Transverse colon (tissue), 4 donors: ENCODE measurements around the gene CMTM4. TPM values are rescaled to one million over a fixed set of nuclear protein-coding genes. Genes with fewer than 3 reads are reported as not detected.

ENCODE experiments used
- DNase-seq: peaks from one replicate; pipeline ENCODE4 v3.0.0-alpha.2; 2019
- H3K27ac ChIP-seq, 4 donors: fragments of 200-600 bp; sonication (generic); 2 replicates each; pipeline ENCODE4 v1.5.1; 2016 to 2018; ENCODE audit warnings: inconsistent platforms in 4 of 4
- H3K27me3 ChIP-seq: fragments of 200-600 bp; sonication (generic); 2 replicates; pipeline ENCODE4 v1.5.1; 2017; ENCODE audit warnings: inconsistent platforms
- H3K36me3 ChIP-seq, 4 donors: fragments of 200-600 bp; sonication (generic); 2 replicates each; pipeline ENCODE4 v1.5.1; 2017 to 2019; ENCODE audit warnings: inconsistent platforms in 4 of 4
- H3K4me1 ChIP-seq, 4 donors: fragments of 200-600 bp; sonication (generic); 2 replicates each; pipeline ENCODE4 v1.5.1; 2017 to 2020; ENCODE audit warnings: inconsistent platforms in 4 of 4
- H3K4me3 ChIP-seq, 4 donors: fragments of 200-600 bp; sonication (generic); 1 replicate in 1 of 4; 2 replicates in 3 of 4; pipeline versions ENCODE4 v1.5.1 to v1.6.1; 2017 to 2019; ENCODE audit warnings: inconsistent platforms in 4 of 4
- H3K9me3 ChIP-seq, 2 donors: fragments of 200-600 bp; sonication (generic); 2 replicates each; pipeline ENCODE4 v1.5.1; 2017 to 2019; ENCODE audit warnings: inconsistent platforms in 2 of 2
- CTCF ChIP-seq, 5 experiments: fragments of 200-600 bp in 3 of 5; fragments of 450-650 bp in 2 of 5; sonication (generic) in 3 of 5; IDR thresholded peaks; 1 replicate in 2 of 5; 2 replicates in 3 of 5; pipeline ENCODE4 v1.5.1; 2016 to 2017; ENCODE audit warnings: antibody characterized with exemption in 5 of 5, inconsistent platforms in 3 of 5, mild to moderate bottlenecking in 2 of 5, moderate library complexity in 1 of 5
- EP300 ChIP-seq: sonication (generic); formaldehyde crosslinking; IDR thresholded peaks from one replicate; pipeline ENCODE4 v1.6.1; 2017; ENCODE audit warnings: antibody characterized with exemption, low read depth
- POLR2A ChIP-seq: fragments of 450-650 bp; IDR thresholded peaks from one replicate; pipeline ENCODE4 v1.6.1; 2016; ENCODE audit warnings: antibody characterized with exemption, mild to moderate bottlenecking, moderate library complexity
- POLR2AphosphoS5 ChIP-seq, 3 donors: sonication (generic); formaldehyde crosslinking; IDR thresholded peaks; one replicate each; pipeline ENCODE4 v1.6.1; 2016; ENCODE audit warnings: antibody characterized with exemption in 3 of 3
- WGBS, 2 donors: methylation state at CpG; one replicate each; pipeline ENCODE4 v1.1.5; 2018; ENCODE audit warnings: low coverage in 1 of 2; 5-methylcytosine and 5-hydroxymethylcytosine counted together
- in situ Hi-C, 4 donors: fragments of 200-750 bp; cut with MboI; loops; one replicate each; pipeline versions ENCODE4 v1.15.0 to v1.15.1; 2017; ENCODE audit warnings: low sequenced_read_pairs in 3 of 4, low pct_ligation_motif_present in 1 of 4, low pct_unique_long_range_greater_than_20kb in 1 of 4
- intact Hi-C: fragments of 100-400 bp; cut with DNase I; formaldehyde crosslinking; loops from one replicate; pipeline ENCODE4 v1.15.1; 2023; ENCODE audit warnings: low total_unique reads
- total RNA-seq, 4 donors: library from RNA; depleted of rRNA; stranded (reverse); fragments of >200 nt; gene quantifications; one replicate each; pipeline ENCODE4 v1.1.0, GENCODE V29; 2016

The CMTM4 gene
- total RNA-seq, 4 donors from 2014 or later = 77.0 to 167 (median 163) TPM

- H3K4me3 ChIP-seq = no peak overlapping the region
- peak; percentile 89 for DNase-seq
- H3K27ac ChIP-seq = peak overlapping the region; percentile 84 to 90 (median 88)
- H3K27me3 ChIP-seq = no peaks in the 10 kb centered on the region
- intact Hi-C loops = no loop called here
- peaks cover 30 to 46% (median 35%) of the 10 kb centered on the region in 4 donors for H3K4me1 ChIP-seq
- peaks cover 0 to 21% (median 10%) of the 10 kb centered on the region in 4 donors for H3K36me3 ChIP-seq
- in situ Hi-C loops = no loop called here
- H3K9me3 ChIP-seq = no peaks in the 10 kb centered on the region
- WGBS, 2 donors = 35 to 50% methylated on average over 8 to 10 of the region's 10 CpGs
- TF ChIP-seq POLR2A = no peak
- TF ChIP-seq EP300 = no peak
- TF ChIP-seq POLR2AphosphoS5 (IDR thresholded peaks at IDR 0.05) = peak in 2 of 3 donors; percentile 54 to 67
- peak in 1 of 5 experiments; percentile 19 for TF ChIP-seq CTCF (IDR thresholded peaks at IDR 0.05)
Observed at GRCh38 chr16:66741169-66741900, 44.8 kb upstream of the CMTM4 start.

GRCh38 chr16:66740533-66740932, 44.0 kb upstream of the CMTM4 start:
- intact Hi-C loops = no loop called here
- in situ Hi-C loops = no loop called here
- peak; percentile 65 for DNase-seq
- Histone ChIP-seq H3K27ac (peak overlapping the region; percentile 84 to 90 (median 88)), H3K36me3 (peaks cover 0 to 28% (median 14%) of the 10 kb centered on the region in 4 donors), H3K9me3 (no peaks in the 10 kb centered on the region), H3K4me3 (no peak overlapping the region), H3K27me3 (no peaks in the 10 kb centered on the region), H3K4me1 (peaks cover 30 to 41% (median 34%) of the 10 kb centered on the region in 4 donors)
- no peak for TF ChIP-seq EP300
- no peak for TF ChIP-seq CTCF (IDR thresholded peaks at IDR 0.05)
- peak; percentile 22 to 81 (median 77) for TF ChIP-seq POLR2AphosphoS5 (IDR thresholded peaks at IDR 0.05)
- peak; percentile 69 for TF ChIP-seq POLR2A
- WGBS, 2 donors = 37% methylated on average over 2 of the region's 2 CpGs; no CpG with 5 or more reads in 1 of the 2 donors

- no peak for TF ChIP-seq EP300
- peak; percentile 53 to 69 (median 67) for TF ChIP-seq CTCF (IDR thresholded peaks at IDR 0.05)
- Histone ChIP-seq H3K27ac (peak overlapping the region; percentile 84 to 90 (median 88)), H3K4me1 (peaks cover 30 to 41% (median 34%) of the 10 kb centered on the region in 4 donors), H3K9me3 (no peaks in the 10 kb centered on the region), H3K27me3 (no peaks in the 10 kb centered on the region), H3K4me3 (no peak overlapping the region), H3K36me3 (peaks cover 0 to 28% (median 14%) of the 10 kb centered on the region in 4 donors)
- WGBS, 2 donors = 13 to 34% methylated on average over 2 of the region's 2 CpGs
- in situ Hi-C loops (no loop called here), intact Hi-C loops (no loop called here)
- peak; percentile 32 for DNase-seq
Observed at GRCh38 chr16:66740010-66740409, 43.5 kb upstream of the CMTM4 start.

- H3K9me3 ChIP-seq = no peaks in the 10 kb centered on the region
- H3K27me3 ChIP-seq = no peaks in the 10 kb centered on the region
- in situ Hi-C loops (no loop called here), intact Hi-C loops (no loop called here)
- H3K4me3 ChIP-seq = no peak overlapping the region
- peaks cover 0 to 60% (median 28%) of the 10 kb centered on the region in 4 donors for H3K36me3 ChIP-seq
- no peak for DNase-seq
- H3K4me1 ChIP-seq = peaks cover 12 to 20% (median 16%) of the 10 kb centered on the region in 4 donors
- H3K27ac ChIP-seq = no peak overlapping the region
- WGBS, 2 donors = 85% methylated on average over 4 of the region's 4 CpGs; no CpG with 5 or more reads in 1 of the 2 donors
- no peak for TF ChIP-seq POLR2AphosphoS5 (IDR thresholded peaks at IDR 0.05)
- no peak for TF ChIP-seq POLR2A
- no peak for TF ChIP-seq CTCF (IDR thresholded peaks at IDR 0.05)
- no peak for TF ChIP-seq EP300
Observed at GRCh38 chr16:66735891-66736290, 39.3 kb upstream of the CMTM4 start.
